GDM1 (cell line): Measurements from ENCODE around the gene ARRB1.
"Not testable (repeated sequence)": the region's sequence is repeated elsewhere in the genome, so short reads cannot be mapped to it uniquely, and the experiment has no call there.

Experiments
- DNase-seq: peaks from one replicate; lab custom pipeline; 2025; lab: John Stamatoyannopoulos, UW

The ARRB1 gene

GRCh38 chr11:75351541-75351790 lies at the start of gene ARRB1:
Gene ARRB1 (minus strand): TSS chr11:75351661. CDS start chr11:75351607, 54 bp downstream.
- DNase-seq = no peak

- no peak for DNase-seq
Observed at GRCh38 chr11:75400146-75400865, 48.8 kb upstream of the ARRB1 start.

- DNase-seq = peak; percentile 88
Observed at GRCh38 chr11:75399344-75400145, 48.1 kb upstream of the ARRB1 start, which contains the start of gene RPS3. Gene RPS3 (plus strand): TSS chr11:75399518. CDS start chr11:75399548, 30 bp downstream.

GRCh38 chr11:75398906-75399305 lies 47.4 kb upstream of the ARRB1 start:
- no peak for DNase-seq

GRCh38 chr11:75394085-75394840 lies 42.8 kb upstream of the ARRB1 start:
- DNase-seq = no peak

GRCh38 chr11:75389925-75390324 lies 38.5 kb upstream of the ARRB1 start:
- no peak for DNase-seq

- no peak for DNase-seq
Observed at GRCh38 chr11:75389276-75389605, 37.8 kb upstream of the ARRB1 start.

GRCh38 chr11:75388386-75389275 lies 37.2 kb upstream of the ARRB1 start:
- DNase-seq = peak; percentile 66

GRCh38 chr11:75387736-75388294 lies 36.4 kb upstream of the ARRB1 start:
- no peak for DNase-seq

- DNase-seq = no peak
Observed at GRCh38 chr11:75386942-75387630, 35.6 kb upstream of the ARRB1 start.

GRCh38 chr11:75384438-75385080 lies 33.1 kb upstream of the ARRB1 start:
- peak; percentile 61 for DNase-seq

- peak; percentile 61 for DNase-seq
Observed at GRCh38 chr11:75383246-75383645, 31.8 kb upstream of the ARRB1 start.

GRCh38 chr11:75380716-75381420 lies 29.4 kb upstream of the ARRB1 start:
- DNase-seq = peak; percentile 35

GRCh38 chr11:75380245-75380644 lies 28.8 kb upstream of the ARRB1 start:
- DNase-seq = no peak

- not testable (repeated sequence) for DNase-seq
Observed at GRCh38 chr11:75378776-75379175, 27.3 kb upstream of the ARRB1 start.

GRCh38 chr11:75376175-75376574 lies 24.7 kb upstream of the ARRB1 start:
- DNase-seq = no peak

GRCh38 chr11:75375626-75376025 lies 24.2 kb upstream of the ARRB1 start:
- no peak for DNase-seq

GRCh38 chr11:75374646-75375045 lies 23.2 kb upstream of the ARRB1 start:
- no peak for DNase-seq

GRCh38 chr11:75373201-75373600 lies 21.7 kb upstream of the ARRB1 start:
- no peak for DNase-seq
